Measurements from ENCODE around the gene SYNGR2. TPM values are rescaled to one million over a fixed set of nuclear protein-coding genes. Genes with fewer than 3 reads are reported as not detected.

Gene SYNGR2
- total and polyA plus RNA-seq, 9 of the 15 experiments (the other 6 are each of a cell fraction or from before 2014, with no cell fraction given), result 1.4 to 173 (median 87.8) TPM

- Histone ChIP-seq H3K4me2 (ENCODE audit: insufficient read depth, low read length) (peak overlapping the region; percentile 89), H3K27ac (ENCODE audit: extremely low read depth, low read depth, low read length) (peak overlapping the region; percentile 74), H2AFZ (ENCODE audit: low read depth, low read length) (peak overlapping the region; percentile 87), H3K27me3 (ENCODE audit: control insufficient read depth in 2 of 2, insufficient read depth in 2 of 2, low read length in 2 of 2) (no peaks in the 10 kb centered on the region), H3K4me1 (replicated peaks in 1 of 2; ENCODE audit: control insufficient read depth in 2 of 2, insufficient read depth in 2 of 2, low read length in 2 of 2) (peaks cover 61 to 96% of the 10 kb centered on the region in 2 experiments), H3K9me1 (ENCODE audit: control insufficient read depth, insufficient read depth, low read length) (peaks cover 2% of the 10 kb centered on the region), H4K20me1 (replicated peaks; ENCODE audit: control insufficient read depth, insufficient read depth, low read length) (no peaks in the 10 kb centered on the region), H3K4me3 (no peak overlapping the region), H3K9ac (ENCODE audit: insufficient read depth in 1 of 2, low read depth in 2 of 2, low read length in 2 of 2) (peak overlapping the region; percentile 72 to 87), H3K36me3 (ENCODE audit: control insufficient read depth, insufficient read depth, low read length) (no peaks in the 10 kb centered on the region), H3K79me2 (ENCODE audit: control insufficient read depth, insufficient read depth, low read length) (peaks cover 33% of the 10 kb centered on the region), H3K9me3 (replicated peaks; ENCODE audit: control insufficient read depth, insufficient read depth, low read depth, low read length) (no peaks in the 10 kb centered on the region)
- peak in 3 of 4 experiments; percentile 37 to 92 (median 59) for DNase-seq (ENCODE audit: extremely low read depth in 1 of 4, low spot score in 3 of 4)
- ChIA-PET POLR2A (interaction anchor here (0.7 to 1.4 kb wide), 2 partner anchors 42 to 44 kb away, joined by 3 to 4 read pairs; no protein-coding TSS in a partner anchor), CTCF (ENCODE audit: low intra/inter-chr PET ratio) (no interaction called here)
- 21% methylated on average over 10 of the region's 11 CpGs for WGBS (ENCODE audit: insufficient coverage, low coverage, missing lambda C conversion rate)
- peak; percentile 12 for ATAC-seq
- intact Hi-C loops (cut with micrococcal nuclease), result loop anchor here (5.0 kb wide), 1 partner anchor 33 kb away; no protein-coding TSS in a partner anchor
- in situ Hi-C loops (cut with MboI), result no loop called here
- peak; percentile 95 for FAIRE-seq
- no TSS peak for BruUV-seq (replicated peaks)
- TF ChIP-seq CEBPB (tag; IDR thresholded peaks at IDR 0.05) (no peak), DMBX1 (CRISPR knock-in tag; IDR thresholded peaks at IDR 0.05; ENCODE audit: borderline replicate concordance) (peak; percentile 70; the same call in 1 of the 2 replicates), GABPB2 (CRISPR knock-in tag; conservative IDR thresholded peaks at IDR 0.05) (no peak), CREB3L1 (IDR thresholded peaks at IDR 0.05; ENCODE audit: borderline replicate concordance, low read depth) (no peak), CREB3 (tag; conservative IDR thresholded peaks at IDR 0.05; ENCODE audit: low read depth) (no peak; the same call in 1 of the 2 replicates), E2F8 (IDR thresholded peaks at IDR 0.05; ENCODE audit: low read depth, partially characterized antibody) (no peak), KAT8 (IDR thresholded peaks at IDR 0.05; ENCODE audit: low read depth) (no peak), HINFP (tag; conservative IDR thresholded peaks at IDR 0.05; ENCODE audit: low read depth) (no peak), ZNF75A (CRISPR knock-in tag; IDR thresholded peaks at IDR 0.05) (no peak), ZNF12 (CRISPR knock-in tag; IDR thresholded peaks at IDR 0.05) (no peak), UBTF (IDR thresholded peaks at IDR 0.05; ENCODE audit: borderline replicate concordance in 1 of 2, low read depth in 2 of 2, low read length in 2 of 2) (peak in 1 of 2 experiments; percentile 96; a peak in 3 of 4 replicates), BCOR (IDR thresholded peaks at IDR 0.05) (0 out of 2 replicates have a peak, but pooled peaks have one; percentile 31)
Measured at GRCh38 chr17:78144147-78144719, 24.1 kb upstream of the SYNGR2 start.

Data from K562 (cell line).